Thyroid gland (tissue), 4 donors: ENCODE measurements around the gene HMGB1. TPM values are rescaled to one million over a fixed set of nuclear protein-coding genes. Genes with fewer than 3 reads are reported as not detected.

ENCODE experiments used
- DNase-seq, 2 donors: peaks; one replicate each; pipeline ENCODE4 v3.0.0-alpha.2; 2019
- H3K27ac ChIP-seq, 3 donors: fragments of 200-600 bp; sonication (generic); 1 replicate in 2 of 3; 2 replicates in 1 of 3; pipeline ENCODE4 v1.5.1; 2016 to 2019; ENCODE audit warnings: mild to moderate bottlenecking in 1 of 3, moderate library complexity in 1 of 3
- H3K27me3 ChIP-seq: fragments of 200-600 bp; sonication (generic); one replicate; pipeline ENCODE4 v1.5.1; 2019
- H3K36me3 ChIP-seq, 2 donors: fragments of 200-600 bp; sonication (generic); one replicate each; pipeline ENCODE4 v1.5.1; 2016 to 2019
- H3K4me1 ChIP-seq, 2 donors: fragments of 200-600 bp; sonication (generic); one replicate each; pipeline ENCODE4 v1.5.1; 2017 to 2019
- H3K4me3 ChIP-seq, 3 donors: fragments of 200-600 bp; sonication (generic); replicated peaks in 1 of 3; 1 replicate in 2 of 3; 2 replicates in 1 of 3; pipeline ENCODE4 v1.5.1; 2016; ENCODE audit warnings: mild to moderate bottlenecking in 1 of 3
- H3K9me3 ChIP-seq: fragments of 200-600 bp; sonication (generic); one replicate; pipeline ENCODE4 v1.5.1; 2017
- POLR2A ChIP-seq, 2 donors: fragments of 450-650 bp; IDR thresholded peaks; one replicate each; pipeline ENCODE4 v1.6.1; 2017; ENCODE audit warnings: antibody characterized with exemption in 2 of 2, mild to moderate bottlenecking in 2 of 2, moderate library complexity in 1 of 2
- WGBS, 2 donors: methylation state at CpG; one replicate each; pipeline ENCODE4 v1.1.5; 2017; 5-methylcytosine and 5-hydroxymethylcytosine counted together
- intact Hi-C: fragments of 100-400 bp; cut with DNase I; formaldehyde crosslinking; loops from one replicate; pipeline ENCODE4 v1.15.1; 2023
- total RNA-seq, 4 donors: library from RNA; depleted of rRNA; stranded (reverse); fragments of >200 nt; gene quantifications; one replicate each; pipeline ENCODE4 v1.2.3, GENCODE V29; 2016
- TF ChIP-seq, protein P1 (sequence below), 6 experiments: fragments of 200-600 bp in 3 of 6; fragments of 450-650 bp in 3 of 6; sonication (generic) in 3 of 6; IDR thresholded peaks; one replicate each; pipeline ENCODE4 v1.5.1; 2016 to 2019; ENCODE audit warnings: antibody characterized with exemption in 6 of 6, mild to moderate bottlenecking in 2 of 6, inconsistent platforms in 1 of 6, moderate library complexity in 1 of 6

HMGB1 gene
- total RNA-seq, 4 donors from 2014 or later: 255 to 467 (median 327) TPM

- no peak for TF ChIP-seq POLR2A (IDR thresholded peaks at IDR 0.05)
- TF ChIP-seq, protein P1, sequence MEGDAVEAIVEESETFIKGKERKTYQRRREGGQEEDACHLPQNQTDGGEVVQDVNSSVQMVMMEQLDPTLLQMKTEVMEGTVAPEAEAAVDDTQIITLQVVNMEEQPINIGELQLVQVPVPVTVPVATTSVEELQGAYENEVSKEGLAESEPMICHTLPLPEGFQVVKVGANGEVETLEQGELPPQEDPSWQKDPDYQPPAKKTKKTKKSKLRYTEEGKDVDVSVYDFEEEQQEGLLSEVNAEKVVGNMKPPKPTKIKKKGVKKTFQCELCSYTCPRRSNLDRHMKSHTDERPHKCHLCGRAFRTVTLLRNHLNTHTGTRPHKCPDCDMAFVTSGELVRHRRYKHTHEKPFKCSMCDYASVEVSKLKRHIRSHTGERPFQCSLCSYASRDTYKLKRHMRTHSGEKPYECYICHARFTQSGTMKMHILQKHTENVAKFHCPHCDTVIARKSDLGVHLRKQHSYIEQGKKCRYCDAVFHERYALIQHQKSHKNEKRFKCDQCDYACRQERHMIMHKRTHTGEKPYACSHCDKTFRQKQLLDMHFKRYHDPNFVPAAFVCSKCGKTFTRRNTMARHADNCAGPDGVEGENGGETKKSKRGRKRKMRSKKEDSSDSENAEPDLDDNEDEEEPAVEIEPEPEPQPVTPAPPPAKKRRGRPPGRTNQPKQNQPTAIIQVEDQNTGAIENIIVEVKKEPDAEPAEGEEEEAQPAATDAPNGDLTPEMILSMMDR (IDR thresholded peaks at IDR 0.05): no peak
- no peak for DNase-seq
- H3K9me3 ChIP-seq: no peaks in the 10 kb centered on the region
- WGBS, 2 donors: 84 to 88% methylated on average over 8 of the region's 8 CpGs
- H3K27ac ChIP-seq: no peak overlapping the region
- H3K4me1 ChIP-seq: no peaks in the 10 kb centered on the region
- intact Hi-C loops: no loop called here
- no peaks in the 10 kb centered on the region for H3K27me3 ChIP-seq
- no peak overlapping the region for H3K4me3 ChIP-seq
- H3K36me3 ChIP-seq: no peaks in the 10 kb centered on the region
These were observed 28.6 kb downstream of the HMGB1 start for GRCh38 chr13:30437177-30437576.

DNA sequence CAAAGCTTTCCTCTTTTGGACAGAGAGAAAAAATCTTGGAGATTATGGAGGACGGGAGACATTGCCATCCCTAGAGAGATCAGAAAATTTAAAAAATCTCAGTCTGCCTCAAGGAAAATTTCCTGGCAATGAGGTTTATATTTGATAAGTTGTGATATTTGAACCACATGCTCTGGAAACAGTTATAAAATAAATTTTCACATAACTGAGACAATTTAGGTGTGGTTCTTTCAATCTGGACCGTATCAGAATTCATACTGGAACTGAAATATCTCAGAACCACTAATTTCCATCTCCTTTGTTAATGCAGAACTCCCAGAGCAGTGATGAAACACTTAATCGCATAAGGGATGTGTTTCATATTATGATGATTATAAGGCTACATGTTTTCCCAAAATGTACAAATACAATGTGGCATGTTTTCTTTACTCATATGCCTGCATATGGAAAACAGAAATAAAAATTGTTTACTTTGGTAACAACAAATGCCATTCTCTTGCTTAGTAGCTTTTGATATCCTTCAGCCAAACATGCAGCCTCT lies 29.8 kb downstream of the HMGB1 start:
- Histone ChIP-seq H3K27ac (no peak overlapping the region), H3K9me3 (no peaks in the 10 kb centered on the region), H3K4me3 (no peak overlapping the region), H3K4me1 (no peaks in the 10 kb centered on the region), H3K27me3 (no peaks in the 10 kb centered on the region), H3K36me3 (no peaks in the 10 kb centered on the region)
- 70 to 83% methylated on average over 3 of the region's 3 CpGs for WGBS, 2 donors
- DNase-seq: no peak
- no peak for TF ChIP-seq POLR2A (IDR thresholded peaks at IDR 0.05)
- intact Hi-C loops: no loop called here

- intact Hi-C loops: no loop called here
These were observed 34.3 kb downstream of the HMGB1 start for GRCh38 chr13:30431269-30431940.

DNA sequence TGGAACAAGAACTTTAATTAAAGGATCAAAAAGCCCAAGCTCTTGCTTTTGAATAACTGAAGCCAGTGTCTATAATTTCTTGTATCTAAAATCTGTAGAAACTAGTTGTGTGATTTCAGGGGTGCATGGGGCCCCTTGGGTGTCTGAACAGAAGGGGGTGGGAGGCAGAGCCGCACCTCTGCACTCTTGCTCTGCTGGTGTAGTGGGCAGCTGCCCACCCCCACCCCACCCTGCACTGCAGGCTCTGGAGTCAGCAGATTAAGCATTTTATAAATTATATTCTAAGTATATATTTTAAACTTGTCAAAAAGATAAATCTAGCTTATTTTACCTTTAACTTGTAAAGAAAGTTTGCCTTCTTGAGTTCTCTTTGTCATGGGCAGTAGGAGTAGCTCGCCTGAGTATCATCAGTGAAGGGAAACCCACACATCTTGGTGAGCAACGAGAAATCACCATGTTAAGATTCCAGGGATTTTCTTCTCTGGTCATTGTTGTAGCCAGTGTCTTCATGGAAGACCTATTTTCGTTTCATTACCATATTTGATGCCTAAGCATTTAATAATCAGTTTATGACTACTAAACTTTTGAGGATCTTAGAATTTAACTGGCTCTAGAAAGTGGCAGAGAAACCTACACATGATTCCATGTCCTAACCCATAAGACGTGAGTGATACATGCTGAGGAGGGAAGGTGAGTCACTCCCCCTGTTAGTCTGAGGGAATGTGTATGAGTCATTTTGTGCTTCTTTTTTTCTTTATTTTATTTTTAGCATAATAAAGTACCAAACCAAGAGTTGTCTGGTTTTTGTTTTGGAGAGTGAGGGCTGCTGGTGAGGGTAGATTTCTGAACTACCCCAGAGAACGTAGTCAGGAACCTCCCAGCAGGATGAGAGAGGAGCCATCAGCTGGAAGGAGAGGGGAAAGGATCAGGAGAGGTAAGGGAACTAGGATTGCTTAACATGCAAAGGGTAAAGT lies 35.7 kb downstream of the HMGB1 start:
- H3K4me1 ChIP-seq: no peaks in the 10 kb centered on the region
- no peaks in the 10 kb centered on the region for H3K27me3 ChIP-seq
- intact Hi-C loops: no loop called here
- no peak overlapping the region for H3K27ac ChIP-seq
- no peaks in the 10 kb centered on the region for H3K36me3 ChIP-seq
- TF ChIP-seq POLR2A (IDR thresholded peaks at IDR 0.05): no peak
- no peak for DNase-seq
- no peaks in the 10 kb centered on the region for H3K9me3 ChIP-seq
- 64 to 74% methylated on average over 6 of the region's 6 CpGs for WGBS, 2 donors
- no peak overlapping the region for H3K4me3 ChIP-seq

More at GRCh38 chr13:30431269-30431940, 34.3 kb downstream of the HMGB1 start:
- Histone ChIP-seq H3K36me3 (no peaks in the 10 kb centered on the region), H3K4me3 (no peak overlapping the region), H3K4me1 (no peaks in the 10 kb centered on the region), H3K27me3 (no peaks in the 10 kb centered on the region), H3K27ac (no peak overlapping the region), H3K9me3 (no peaks in the 10 kb centered on the region)
- TF ChIP-seq POLR2A (IDR thresholded peaks at IDR 0.05): no peak
- TF ChIP-seq, protein P1 (IDR thresholded peaks at IDR 0.05): no peak
- DNase-seq: no peak
- WGBS, 2 donors: 75 to 79% methylated on average over 2 of the region's 2 CpGs

GRCh38 chr13:30429235-30429634 lies 36.5 kb downstream of the HMGB1 start:
- Histone ChIP-seq H3K27ac (no peak overlapping the region), H3K4me3 (no peak overlapping the region), H3K27me3 (no peaks in the 10 kb centered on the region), H3K4me1 (no peaks in the 10 kb centered on the region), H3K9me3 (no peaks in the 10 kb centered on the region), H3K36me3 (no peaks in the 10 kb centered on the region)
- 96 to 98% methylated on average over 3 of the region's 3 CpGs for WGBS, 2 donors
- no peak for DNase-seq
- intact Hi-C loops: no loop called here
- no peak for TF ChIP-seq POLR2A (IDR thresholded peaks at IDR 0.05)
- TF ChIP-seq, protein P1 (IDR thresholded peaks at IDR 0.05): no peak
